Ishikawa (cell line): ENCODE data around the gene CDH2.

ENCODE experiments used
- CEBPB ChIP-seq: IDR thresholded peaks from 2 replicates; pipeline ENCODE4 v1.6.1; 2012
- CREB1 ChIP-seq: IDR thresholded peaks from 2 replicates; pipeline ENCODE4 v1.6.1; 2012; ENCODE audit warnings: low read depth
- EGR1 ChIP-seq: IDR thresholded peaks from 2 replicates; pipeline ENCODE4 v1.6.1; 2012
- EP300 ChIP-seq: IDR thresholded peaks from 2 replicates; pipeline ENCODE4 v1.6.1; 2012; ENCODE audit warnings: borderline replicate concordance
- RAD21 ChIP-seq: IDR thresholded peaks from 2 replicates; pipeline ENCODE4 v1.6.1; 2012; ENCODE audit warnings: low read depth
- TAF1 ChIP-seq: IDR thresholded peaks from 2 replicates; pipeline ENCODE4 v1.6.1; 2012; ENCODE audit warnings: low read depth, mild to moderate bottlenecking
- TCF12 ChIP-seq: IDR thresholded peaks from 2 replicates; pipeline ENCODE4 v1.6.1; 2012; ENCODE audit warnings: low read depth
- TEAD4 ChIP-seq: IDR thresholded peaks from 2 replicates; pipeline ENCODE4 v1.6.1; 2012
- ZBTB7A ChIP-seq: IDR thresholded peaks from 2 replicates; pipeline ENCODE4 v1.6.1; 2012; ENCODE audit warnings: low read depth
- TF ChIP-seq, protein P1 (sequence below): IDR thresholded peaks from 2 replicates; pipeline ENCODE4 v1.6.1; 2012; ENCODE audit warnings: low read depth, mild to moderate bottlenecking
- TF ChIP-seq, protein P2 (sequence below): IDR thresholded peaks from 2 replicates; pipeline ENCODE4 v1.6.1; 2012
- TF ChIP-seq, protein P3 (sequence below): IDR thresholded peaks from 2 replicates; pipeline ENCODE4 v1.6.1; 2012

DNA sequence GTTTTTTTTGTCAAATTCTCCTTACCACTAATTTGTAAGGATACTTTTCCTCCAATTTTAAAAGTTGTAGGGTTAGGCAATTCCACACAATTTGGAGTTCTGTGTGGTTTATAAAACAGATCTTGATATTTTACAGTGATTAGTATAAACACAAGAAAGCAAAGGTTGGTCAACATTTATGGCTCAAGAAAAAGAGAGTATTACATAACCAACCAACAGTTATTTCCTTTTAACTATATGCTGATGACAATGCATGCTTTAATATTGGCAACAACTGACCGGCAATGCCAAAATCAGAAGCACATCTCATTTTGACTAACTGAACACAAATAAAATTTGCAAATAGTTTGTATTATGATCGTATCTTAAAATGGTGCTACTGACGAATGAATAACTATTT lies 137.2 kb downstream of the CDH2 start:
- TF ChIP-seq ZBTB7A, result no peak
- TF ChIP-seq CEBPB, result no peak
- TF ChIP-seq EP300, result no peak
- TF ChIP-seq, protein P1, sequence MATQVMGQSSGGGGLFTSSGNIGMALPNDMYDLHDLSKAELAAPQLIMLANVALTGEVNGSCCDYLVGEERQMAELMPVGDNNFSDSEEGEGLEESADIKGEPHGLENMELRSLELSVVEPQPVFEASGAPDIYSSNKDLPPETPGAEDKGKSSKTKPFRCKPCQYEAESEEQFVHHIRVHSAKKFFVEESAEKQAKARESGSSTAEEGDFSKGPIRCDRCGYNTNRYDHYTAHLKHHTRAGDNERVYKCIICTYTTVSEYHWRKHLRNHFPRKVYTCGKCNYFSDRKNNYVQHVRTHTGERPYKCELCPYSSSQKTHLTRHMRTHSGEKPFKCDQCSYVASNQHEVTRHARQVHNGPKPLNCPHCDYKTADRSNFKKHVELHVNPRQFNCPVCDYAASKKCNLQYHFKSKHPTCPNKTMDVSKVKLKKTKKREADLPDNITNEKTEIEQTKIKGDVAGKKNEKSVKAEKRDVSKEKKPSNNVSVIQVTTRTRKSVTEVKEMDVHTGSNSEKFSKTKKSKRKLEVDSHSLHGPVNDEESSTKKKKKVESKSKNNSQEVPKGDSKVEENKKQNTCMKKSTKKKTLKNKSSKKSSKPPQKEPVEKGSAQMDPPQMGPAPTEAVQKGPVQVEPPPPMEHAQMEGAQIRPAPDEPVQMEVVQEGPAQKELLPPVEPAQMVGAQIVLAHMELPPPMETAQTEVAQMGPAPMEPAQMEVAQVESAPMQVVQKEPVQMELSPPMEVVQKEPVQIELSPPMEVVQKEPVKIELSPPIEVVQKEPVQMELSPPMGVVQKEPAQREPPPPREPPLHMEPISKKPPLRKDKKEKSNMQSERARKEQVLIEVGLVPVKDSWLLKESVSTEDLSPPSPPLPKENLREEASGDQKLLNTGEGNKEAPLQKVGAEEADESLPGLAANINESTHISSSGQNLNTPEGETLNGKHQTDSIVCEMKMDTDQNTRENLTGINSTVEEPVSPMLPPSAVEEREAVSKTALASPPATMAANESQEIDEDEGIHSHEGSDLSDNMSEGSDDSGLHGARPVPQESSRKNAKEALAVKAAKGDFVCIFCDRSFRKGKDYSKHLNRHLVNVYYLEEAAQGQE, result no peak
- TF ChIP-seq RAD21, result no peak
- no peak for TF ChIP-seq TCF12
- no peak for TF ChIP-seq TAF1
- no peak for TF ChIP-seq CREB1
- TF ChIP-seq, protein P2, sequence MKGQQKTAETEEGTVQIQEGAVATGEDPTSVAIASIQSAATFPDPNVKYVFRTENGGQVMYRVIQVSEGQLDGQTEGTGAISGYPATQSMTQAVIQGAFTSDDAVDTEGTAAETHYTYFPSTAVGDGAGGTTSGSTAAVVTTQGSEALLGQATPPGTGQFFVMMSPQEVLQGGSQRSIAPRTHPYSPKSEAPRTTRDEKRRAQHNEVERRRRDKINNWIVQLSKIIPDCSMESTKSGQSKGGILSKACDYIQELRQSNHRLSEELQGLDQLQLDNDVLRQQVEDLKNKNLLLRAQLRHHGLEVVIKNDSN, result no peak
- TF ChIP-seq, protein P3, sequence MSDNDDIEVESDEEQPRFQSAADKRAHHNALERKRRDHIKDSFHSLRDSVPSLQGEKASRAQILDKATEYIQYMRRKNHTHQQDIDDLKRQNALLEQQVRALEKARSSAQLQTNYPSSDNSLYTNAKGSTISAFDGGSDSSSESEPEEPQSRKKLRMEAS, result no peak
- TF ChIP-seq EGR1, result no peak
- TF ChIP-seq TEAD4, result no peak
